NCI-H2196 (cell line): Measurements from ENCODE around the gene CHPF.
A peak's percentile ranks its signal among the peaks of the same experiment; 100 is the strongest.

Source experiments
- DNase-seq: peaks from one replicate; lab custom pipeline; 2025; ENCODE audit not compliant: unreplicated experiment; lab: John Stamatoyannopoulos, UW

Gene CHPF

DNA sequence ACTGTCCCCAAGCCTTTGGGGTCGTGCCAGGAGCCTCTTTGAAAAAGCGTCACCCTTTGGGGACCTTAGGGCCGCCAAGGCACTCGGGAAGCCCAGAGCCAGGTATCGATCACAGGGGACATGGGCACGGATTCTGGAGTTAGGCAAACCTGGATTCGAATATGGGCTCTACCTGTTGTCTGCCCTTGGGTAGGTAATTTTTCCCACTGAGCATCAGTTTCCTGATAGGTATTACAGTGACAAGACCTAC, 9.5 kb upstream of the CHPF start:
- DNase-seq: no peak

GRCh38 chr2:219552382-219553167, 9.0 kb upstream of the CHPF start:
- DNase-seq: peak; percentile 86

DNA sequence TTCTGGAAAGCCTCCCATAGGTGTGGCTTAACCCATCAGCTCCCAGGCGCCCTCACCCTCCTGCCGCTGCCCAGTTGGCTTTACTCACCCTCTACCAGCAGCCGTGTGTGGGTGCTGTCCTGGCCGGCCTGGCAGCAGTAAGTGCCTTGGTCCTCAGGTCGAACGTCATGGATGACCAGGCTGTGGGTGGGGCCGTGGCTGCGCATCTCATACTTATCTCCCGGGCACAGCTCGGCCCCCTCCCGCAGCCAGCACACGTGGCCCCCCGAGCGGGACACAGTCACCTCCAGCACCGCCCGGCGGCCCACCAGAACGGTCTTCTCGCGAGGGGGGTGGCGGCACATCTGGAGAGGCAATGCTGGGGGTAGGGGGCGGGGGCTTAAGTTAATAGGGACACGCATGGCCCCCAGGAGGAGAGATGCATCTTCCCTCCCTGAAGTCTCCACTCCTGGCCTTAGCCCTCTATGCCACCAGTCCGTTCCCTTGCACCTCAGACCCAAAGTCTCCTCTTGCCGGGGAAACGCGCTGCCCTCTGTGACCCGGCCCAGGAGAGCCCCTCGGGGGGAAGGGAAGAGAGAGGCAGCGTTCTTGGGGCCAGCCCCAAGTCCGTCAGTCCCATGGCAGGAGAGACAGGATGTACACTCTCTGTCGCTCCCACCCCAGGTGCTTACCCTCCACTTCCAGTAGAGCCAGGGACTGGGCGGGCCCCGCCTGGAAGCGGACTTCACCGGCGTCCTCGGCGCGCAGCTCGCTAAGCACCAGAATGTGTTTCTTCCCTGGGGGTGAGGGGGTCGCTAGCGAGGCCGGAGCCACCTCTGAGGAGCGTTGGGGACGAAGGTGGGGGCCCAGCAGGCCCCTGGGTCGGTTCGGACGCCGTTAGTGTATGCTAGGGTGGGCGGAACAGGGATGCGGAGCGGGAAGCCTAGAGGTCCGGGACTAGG, 8.1 kb upstream of the CHPF start:
- peak; percentile 69 for DNase-seq

DNA sequence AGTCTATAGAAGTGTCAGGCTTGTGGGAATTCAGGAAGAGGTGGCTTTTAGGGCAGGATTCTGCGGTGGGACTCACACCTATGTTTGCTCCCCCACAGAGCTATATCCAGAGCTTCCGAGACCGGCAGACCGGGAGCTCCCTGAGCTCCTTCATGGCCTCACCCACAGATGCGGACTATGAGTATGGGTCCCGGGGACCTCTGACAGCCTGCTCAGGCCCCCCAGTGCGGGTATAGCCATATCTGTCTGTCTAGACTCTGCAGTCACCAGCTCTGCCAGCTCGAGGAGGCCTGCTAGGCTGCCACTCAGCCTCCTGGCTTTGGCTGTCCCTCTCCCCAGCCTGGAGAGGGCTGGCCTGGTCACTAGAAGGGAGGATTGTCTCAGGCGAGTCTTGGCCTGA, 6.0 kb upstream of the CHPF start:
- no peak for DNase-seq

GRCh38 chr2:219548990-219549389, 5.4 kb upstream of the CHPF start:
- no peak for DNase-seq

DNA sequence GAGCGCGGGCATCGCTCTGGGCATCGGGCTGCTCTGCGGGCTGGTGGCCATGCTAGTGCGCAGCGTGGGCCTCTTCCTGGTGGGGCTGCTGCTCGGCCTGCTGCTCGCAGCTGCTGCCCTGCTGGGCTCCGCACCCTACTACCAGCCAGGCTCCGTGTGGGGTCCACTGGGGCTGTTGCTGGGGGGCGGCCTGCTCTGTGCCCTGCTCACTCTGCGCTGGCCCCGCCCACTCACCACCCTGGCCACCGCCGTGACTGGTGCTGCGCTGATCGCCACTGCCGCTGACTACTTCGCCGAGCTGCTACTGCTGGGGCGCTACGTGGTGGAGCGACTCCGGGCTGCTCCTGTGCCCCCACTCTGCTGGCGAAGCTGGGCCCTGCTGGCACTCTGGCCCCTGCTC, 4.0 kb upstream of the CHPF start:
- no peak for DNase-seq

DNA sequence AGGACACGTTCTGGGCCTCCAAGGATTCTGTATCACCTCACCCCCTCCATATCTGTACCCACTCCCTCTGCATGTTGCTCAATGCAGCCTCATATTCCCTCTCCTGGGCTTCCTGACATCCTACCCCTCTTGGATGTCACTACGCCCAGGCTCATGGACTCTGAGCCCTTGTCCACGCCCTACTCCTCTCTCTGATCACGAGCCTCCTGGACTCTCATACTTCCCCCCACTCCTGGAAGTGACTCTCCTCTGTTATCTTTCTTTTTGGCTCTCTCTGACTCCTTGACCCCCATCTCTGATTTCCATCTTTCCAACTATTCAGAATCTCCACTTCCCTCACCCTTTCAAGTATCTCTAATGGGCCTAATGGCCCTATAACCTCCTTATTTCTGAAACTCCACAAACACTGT, 2.3 kb upstream of the CHPF start:
- no peak for DNase-seq

DNA sequence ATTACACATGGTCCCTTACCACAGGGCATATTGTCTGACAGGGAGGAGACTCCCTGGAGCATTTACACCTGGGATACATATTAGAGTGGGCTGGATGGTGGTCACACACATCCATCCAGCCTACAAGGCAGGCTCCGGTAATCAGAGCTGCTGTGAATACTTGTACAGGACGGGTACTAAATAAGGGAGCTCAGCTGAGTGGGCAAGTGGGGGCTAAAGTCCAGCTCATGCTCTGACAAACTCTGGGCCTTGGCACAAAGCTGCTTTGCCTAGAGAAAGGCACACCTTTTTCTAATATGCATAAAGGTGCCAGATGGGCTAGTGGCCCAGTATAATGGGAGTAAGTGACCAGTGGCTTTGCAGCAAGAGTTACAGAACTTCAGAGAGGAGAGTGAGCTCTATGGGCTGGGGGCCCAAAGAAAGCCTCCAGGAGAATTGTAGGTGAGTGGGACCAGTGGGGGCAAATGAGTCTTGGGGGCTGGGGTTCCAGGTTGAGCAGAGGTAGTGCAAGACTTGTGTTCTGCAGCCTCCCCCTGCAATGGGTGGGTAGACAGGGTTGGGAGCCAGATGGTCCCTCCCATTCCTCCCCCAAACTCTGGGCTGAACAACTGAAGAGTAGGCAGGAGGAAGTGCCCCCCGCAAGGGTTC, 1.8 kb upstream of the CHPF start:
- DNase-seq: no peak

GRCh38 chr2:219544567-219544966, 958 bp upstream of the CHPF start:
- no peak for DNase-seq

GRCh38 chr2:219542931-219543595, 546 bp downstream of the CHPF start:
- peak; percentile 51 for DNase-seq

- DNase-seq: peak; percentile 87
Observed at GRCh38 chr2:219541611-219542180, 1.9 kb downstream of the CHPF start.

- DNase-seq: no peak
Observed at GRCh38 chr2:219540784-219541504, 2.7 kb downstream of the CHPF start.

- no peak for DNase-seq
Observed at GRCh38 chr2:219539926-219540678, 3.5 kb downstream of the CHPF start.

DNA sequence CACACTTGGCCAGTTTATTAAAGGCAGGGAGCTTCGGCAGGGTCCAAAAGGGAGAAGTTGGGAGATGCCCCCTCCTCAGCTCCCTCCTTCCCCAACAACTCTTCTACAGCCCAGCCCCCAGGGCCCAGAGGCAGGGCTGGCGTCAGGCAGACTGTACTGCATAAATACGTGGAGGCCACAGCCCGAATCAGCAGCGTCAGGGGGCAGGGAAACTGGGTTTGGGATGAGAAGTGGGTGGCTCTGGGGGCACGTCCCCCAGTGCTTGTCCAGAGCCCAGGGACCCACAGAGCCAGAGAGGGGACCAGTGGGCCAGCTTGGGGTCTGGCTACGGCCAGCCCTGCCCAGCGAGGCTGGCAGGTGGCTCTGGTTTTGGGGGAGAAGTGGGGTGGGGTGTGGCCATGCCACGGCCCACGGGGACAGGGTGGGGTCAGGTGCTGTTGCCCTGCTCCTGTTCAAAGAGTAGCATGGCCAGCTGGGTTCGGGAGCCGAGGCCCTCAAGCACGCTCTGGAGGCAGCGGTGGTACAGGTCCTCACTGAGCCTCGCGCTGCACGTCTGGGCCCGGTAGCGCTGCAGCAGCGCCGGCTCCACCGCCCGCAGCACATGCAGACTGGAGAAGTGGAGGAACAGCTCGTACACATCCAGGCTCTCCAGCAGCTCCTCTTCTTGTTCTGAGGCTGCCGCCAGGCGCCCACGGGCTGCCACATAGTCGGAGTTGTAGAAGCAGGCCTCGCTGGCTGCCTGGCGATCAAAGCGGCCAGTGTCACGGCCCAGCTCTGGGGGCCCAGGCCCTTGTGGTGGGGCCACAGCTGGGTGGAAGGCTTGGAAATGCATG, 4.4 kb downstream of the CHPF start:
- DNase-seq: no peak

GRCh38 chr2:219538504-219538951, 5.1 kb downstream of the CHPF start:
- no peak for DNase-seq

DNA sequence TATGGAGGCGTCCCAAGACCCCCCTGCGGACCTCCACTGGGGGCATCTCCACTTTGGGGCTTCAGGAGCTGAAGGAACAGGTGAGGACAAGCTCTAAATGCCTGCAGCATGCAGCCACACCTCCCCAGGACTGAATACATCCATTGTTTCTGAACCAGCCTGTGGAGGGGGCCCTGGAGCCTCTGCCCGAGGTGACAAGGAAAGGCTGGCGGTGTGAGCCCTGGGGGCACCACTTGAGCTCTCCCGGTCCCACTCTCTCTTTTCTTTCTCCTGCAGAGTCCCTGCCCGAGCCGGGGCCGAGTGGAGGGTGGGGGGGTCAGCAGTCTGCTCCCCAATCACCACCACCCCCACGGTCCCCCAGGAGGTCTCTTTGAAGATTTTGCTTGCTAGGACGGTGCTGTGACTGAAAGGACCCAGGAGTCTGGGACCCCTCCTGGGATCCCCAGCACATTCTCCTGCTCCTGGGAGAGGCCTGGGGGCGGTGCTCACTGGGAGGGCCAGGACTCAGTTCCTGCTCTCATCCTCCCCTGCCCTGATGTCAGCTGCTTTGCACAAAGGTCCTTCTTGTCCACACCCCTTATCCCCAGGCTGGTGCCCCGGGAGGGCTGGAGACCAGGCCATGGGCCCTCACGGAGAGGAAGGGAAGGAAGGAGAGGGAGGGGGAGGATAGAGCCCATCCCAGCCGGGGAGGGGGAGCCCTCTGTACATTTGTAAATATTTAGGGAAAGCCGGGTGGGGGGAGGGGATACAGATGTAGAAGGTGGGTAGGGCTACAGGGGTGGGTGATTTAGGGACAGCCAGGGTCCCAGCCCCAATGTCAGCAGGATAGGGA, 5.7 kb downstream of the CHPF start:
- DNase-seq: no peak

- no peak for DNase-seq
Observed at GRCh38 chr2:219536967-219537366, 6.6 kb downstream of the CHPF start.

DNA sequence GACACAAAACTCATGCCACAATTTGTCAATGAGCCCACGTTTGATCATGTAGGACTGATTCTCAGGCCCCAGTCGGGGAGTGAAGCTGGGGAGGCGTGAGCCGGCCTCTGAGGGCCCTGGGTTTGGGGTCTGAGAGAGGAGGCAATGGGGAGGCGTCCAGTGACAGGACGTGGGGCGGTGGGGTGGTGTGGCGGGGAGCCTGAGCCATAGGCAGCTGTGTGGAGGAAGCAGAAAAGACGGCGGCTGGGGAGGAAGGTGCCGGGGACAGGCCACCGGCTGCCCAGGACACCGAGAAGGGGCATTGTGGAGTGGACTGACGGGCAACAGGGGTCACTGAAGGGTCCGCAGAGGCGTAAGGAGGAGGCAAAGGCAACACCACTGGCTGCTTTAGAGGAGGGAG, 7.2 kb downstream of the CHPF start:
- no peak for DNase-seq
